ENCODE results near the gene WFS1. TPM values are rescaled to one million over a fixed set of nuclear protein-coding genes. Genes with fewer than 3 reads are reported as not detected.

Gene WFS1
- polyA plus RNA-seq, 1 of the 3 experiments (the other 2 are of a cell fraction), result 18.7 TPM

DNA sequence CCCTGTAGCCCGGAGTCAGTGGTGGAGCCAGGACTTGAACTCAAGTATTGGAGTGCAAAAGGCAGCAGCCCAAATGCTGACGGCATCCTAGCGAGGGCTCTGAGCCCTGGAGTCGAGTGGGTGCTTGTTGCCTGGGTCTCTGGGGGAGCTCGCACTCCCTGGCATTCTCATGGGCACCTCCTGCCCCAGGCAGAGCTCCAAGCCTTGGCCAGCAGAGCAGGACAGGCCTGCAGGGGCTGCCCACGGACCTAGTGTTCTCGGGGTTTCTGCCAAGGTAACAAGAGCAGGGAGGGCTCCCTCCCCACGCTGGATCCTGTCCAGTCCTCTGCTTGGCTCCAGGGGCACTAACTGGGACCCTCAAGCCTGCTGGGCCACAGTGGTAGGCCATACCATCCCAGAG is 17.6 kb upstream of the WFS1 start (continued):
- TF ChIP-seq FOXM1 (IDR thresholded peaks at IDR 0.05; ENCODE audit: low read depth) (no peak), FOSL2 (IDR thresholded peaks at IDR 0.05; ENCODE audit: borderline replicate concordance, low read depth) (no peak), RXRA (IDR thresholded peaks at IDR 0.05; ENCODE audit: borderline replicate concordance, low read depth) (no peak), RFX5 (IDR thresholded peaks at IDR 0.05; ENCODE audit: low read length) (no peak), JUND (IDR thresholded peaks at IDR 0.05) (no peak)

DNA sequence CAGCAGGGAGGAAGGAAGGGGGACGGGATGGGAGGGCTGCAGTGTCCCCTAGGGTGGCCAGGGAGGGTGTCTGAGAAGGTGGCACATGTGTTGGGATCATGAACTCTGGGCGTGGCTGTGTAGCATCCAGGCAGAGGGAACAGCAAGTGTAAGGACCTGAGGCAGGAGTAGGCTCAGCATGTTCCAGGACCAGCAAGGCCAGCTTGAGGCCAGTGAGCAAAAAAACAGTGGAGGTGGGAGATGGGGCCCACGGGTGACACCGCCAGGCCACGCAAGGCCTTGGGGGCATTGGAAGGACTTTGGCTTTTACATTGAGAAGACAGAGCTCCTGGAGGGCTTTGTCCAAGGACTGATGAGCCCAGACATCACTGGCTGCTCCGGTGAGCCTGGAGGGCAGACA is 16.5 kb upstream of the WFS1 start:
- H3F3A ChIP-seq (replicated peaks; ENCODE audit: insufficient read depth), result no peaks in the 10 kb centered on the region
- no peaks in the 10 kb centered on the region for H3K9me2 ChIP-seq
- no peaks in the 10 kb centered on the region; the same call in 1 of the 2 replicates for H3K27me3 ChIP-seq (ENCODE audit: insufficient read depth)
- no peak overlapping the region for H3K27ac ChIP-seq (ENCODE audit: low read depth in 2 of 2, low read length in 1 of 2)
- H4K20me1 ChIP-seq (ENCODE audit: insufficient read depth), result no peaks in the 10 kb centered on the region
- WGBS (ENCODE audit: low lambda C conversion rate), result 59% methylated on average over 5 of the region's 6 CpGs
- H3K4me2 ChIP-seq, result no peak overlapping the region
- H3K9ac ChIP-seq, result no peak overlapping the region
- no peaks in the 10 kb centered on the region for H3K79me2 ChIP-seq (ENCODE audit: insufficient read depth)
- TF ChIP-seq GABPA (IDR thresholded peaks at IDR 0.05; ENCODE audit: low read depth) (no peak), TAF1 (IDR thresholded peaks at IDR 0.05; ENCODE audit: borderline replicate concordance, low read depth, low read length) (no peak), RCOR1 (IDR thresholded peaks at IDR 0.05; ENCODE audit: low read length) (no peak), RAD21 (IDR thresholded peaks at IDR 0.05; ENCODE audit: low read length) (no peak), FOSL2 (IDR thresholded peaks at IDR 0.05; ENCODE audit: borderline replicate concordance, low read depth) (no peak), MEF2A (IDR thresholded peaks at IDR 0.05; ENCODE audit: borderline replicate concordance, low read depth) (no peak), POLR2AphosphoS5 (IDR thresholded peaks at IDR 0.05; ENCODE audit: low read depth, low read length) (no peak), SMC3 (IDR thresholded peaks at IDR 0.05; ENCODE audit: low read depth, low read length) (no peak)
- TF ChIP-seq, protein P1, sequence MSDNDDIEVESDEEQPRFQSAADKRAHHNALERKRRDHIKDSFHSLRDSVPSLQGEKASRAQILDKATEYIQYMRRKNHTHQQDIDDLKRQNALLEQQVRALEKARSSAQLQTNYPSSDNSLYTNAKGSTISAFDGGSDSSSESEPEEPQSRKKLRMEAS (IDR thresholded peaks at IDR 0.05; ENCODE audit: low read depth), result no peak
- H3K4me1 ChIP-seq (ENCODE audit: control insufficient read depth in 1 of 2, insufficient read depth in 2 of 2, low read depth in 1 of 2, low read length in 1 of 2), result peaks cover 0 to 10% of the 10 kb centered on the region in 2 experiments; a peak in 2 of 4 replicates
- H2AFZ ChIP-seq (ENCODE audit: low read depth), result no peak overlapping the region
- no peaks in the 10 kb centered on the region for H3K9me3 ChIP-seq
- ChIA-PET CTCF (interaction anchor here (0.6 to 37.6 kb wide), 9 partner anchors 13 to 294 kb away, joined by 3 to 1048 read pairs (median 4); partner anchors contain the start of gene WFS1), POLR2A (no interaction called here)
- no peak overlapping the region for H3K4me3 ChIP-seq (ENCODE audit: low read depth in 2 of 2, low read length in 1 of 2)
- H3K36me3 ChIP-seq (replicated peaks in 1 of 2; ENCODE audit: control insufficient read depth in 1 of 2, insufficient read depth in 2 of 2, low read length in 1 of 2), result no peaks in the 10 kb centered on the region
- DNase-seq, result no peak

DNA sequence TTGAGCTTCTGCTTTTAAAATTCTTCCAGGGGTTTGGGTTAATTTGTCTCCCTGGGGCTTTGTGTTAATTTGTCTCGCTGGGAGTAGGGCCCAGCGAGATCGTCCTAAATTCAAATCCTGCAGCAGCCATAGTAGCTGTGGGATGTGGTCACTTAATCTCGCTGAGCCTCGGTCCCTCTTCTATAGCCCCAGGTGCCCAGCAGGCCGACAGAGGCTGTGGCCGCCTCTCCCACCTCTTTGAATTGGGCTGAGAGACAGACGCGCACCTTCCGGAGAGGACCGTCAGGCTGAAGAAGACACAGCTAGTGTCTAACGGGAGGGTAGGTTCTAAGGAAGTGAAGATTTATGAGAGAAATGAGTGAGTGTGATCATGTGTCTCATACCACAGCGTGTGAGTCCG is 15.7 kb upstream of the WFS1 start:
- Histone ChIP-seq H2AFZ (ENCODE audit: low read depth) (no peak overlapping the region), H3K27ac (ENCODE audit: low read depth in 2 of 2, low read length in 1 of 2) (no peak overlapping the region), H3K79me2 (ENCODE audit: insufficient read depth) (no peaks in the 10 kb centered on the region), H3K9me3 (no peaks in the 10 kb centered on the region), H3K36me3 (replicated peaks in 1 of 2; ENCODE audit: control insufficient read depth in 1 of 2, insufficient read depth in 2 of 2, low read length in 1 of 2) (no peaks in the 10 kb centered on the region), H3F3A (replicated peaks; ENCODE audit: insufficient read depth) (no peaks in the 10 kb centered on the region), H3K4me2 (no peak overlapping the region), H4K20me1 (ENCODE audit: insufficient read depth) (no peaks in the 10 kb centered on the region), H3K4me1 (ENCODE audit: control insufficient read depth in 1 of 2, insufficient read depth in 2 of 2, low read depth in 1 of 2, low read length in 1 of 2) (peaks cover 0 to 4% of the 10 kb centered on the region in 2 experiments; a peak in 2 of 4 replicates), H3K27me3 (ENCODE audit: insufficient read depth) (no peaks in the 10 kb centered on the region; the same call in 1 of the 2 replicates), H3K9me2 (no peaks in the 10 kb centered on the region), H3K9ac (no peak overlapping the region), H3K4me3 (ENCODE audit: low read depth in 2 of 2, low read length in 1 of 2) (no peak overlapping the region)
- CTCF ChIA-PET, result interaction anchor here (1.1 to 37.6 kb wide), 7 partner anchors 12 to 294 kb away, joined by 3 to 1048 read pairs (median 13); partner anchors contain the start of gene WFS1
- 56% methylated on average over 14 of the region's 14 CpGs for WGBS (ENCODE audit: low lambda C conversion rate)
- POLR2A ChIA-PET, result no interaction called here
- no peak for DNase-seq
- TF ChIP-seq, protein P2, sequence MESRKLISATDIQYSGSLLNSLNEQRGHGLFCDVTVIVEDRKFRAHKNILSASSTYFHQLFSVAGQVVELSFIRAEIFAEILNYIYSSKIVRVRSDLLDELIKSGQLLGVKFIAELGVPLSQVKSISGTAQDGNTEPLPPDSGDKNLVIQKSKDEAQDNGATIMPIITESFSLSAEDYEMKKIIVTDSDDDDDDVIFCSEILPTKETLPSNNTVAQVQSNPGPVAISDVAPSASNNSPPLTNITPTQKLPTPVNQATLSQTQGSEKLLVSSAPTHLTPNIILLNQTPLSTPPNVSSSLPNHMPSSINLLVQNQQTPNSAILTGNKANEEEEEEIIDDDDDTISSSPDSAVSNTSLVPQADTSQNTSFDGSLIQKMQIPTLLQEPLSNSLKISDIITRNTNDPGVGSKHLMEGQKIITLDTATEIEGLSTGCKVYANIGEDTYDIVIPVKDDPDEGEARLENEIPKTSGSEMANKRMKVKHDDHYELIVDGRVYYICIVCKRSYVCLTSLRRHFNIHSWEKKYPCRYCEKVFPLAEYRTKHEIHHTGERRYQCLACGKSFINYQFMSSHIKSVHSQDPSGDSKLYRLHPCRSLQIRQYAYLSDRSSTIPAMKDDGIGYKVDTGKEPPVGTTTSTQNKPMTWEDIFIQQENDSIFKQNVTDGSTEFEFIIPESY (IDR thresholded peaks at IDR 0.05; ENCODE audit: borderline replicate concordance, low read depth), result no peak
- TF ChIP-seq SIN3A (IDR thresholded peaks at IDR 0.05; ENCODE audit: borderline replicate concordance, low read depth, low read length) (no peak), FOXM1 (IDR thresholded peaks at IDR 0.05; ENCODE audit: low read depth) (no peak), MXI1 (IDR thresholded peaks at IDR 0.05; ENCODE audit: low read depth, low read length) (no peak), JUND (IDR thresholded peaks at IDR 0.05) (no peak), POLR2AphosphoS5 (IDR thresholded peaks at IDR 0.05; ENCODE audit: low read depth, low read length) (no peak), MEF2A (IDR thresholded peaks at IDR 0.05; ENCODE audit: borderline replicate concordance, low read depth) (no peak)
- TF ChIP-seq, protein P3, sequence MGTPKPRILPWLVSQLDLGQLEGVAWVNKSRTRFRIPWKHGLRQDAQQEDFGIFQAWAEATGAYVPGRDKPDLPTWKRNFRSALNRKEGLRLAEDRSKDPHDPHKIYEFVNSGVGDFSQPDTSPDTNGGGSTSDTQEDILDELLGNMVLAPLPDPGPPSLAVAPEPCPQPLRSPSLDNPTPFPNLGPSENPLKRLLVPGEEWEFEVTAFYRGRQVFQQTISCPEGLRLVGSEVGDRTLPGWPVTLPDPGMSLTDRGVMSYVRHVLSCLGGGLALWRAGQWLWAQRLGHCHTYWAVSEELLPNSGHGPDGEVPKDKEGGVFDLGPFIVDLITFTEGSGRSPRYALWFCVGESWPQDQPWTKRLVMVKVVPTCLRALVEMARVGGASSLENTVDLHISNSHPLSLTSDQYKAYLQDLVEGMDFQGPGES (IDR thresholded peaks at IDR 0.05; ENCODE audit: low read depth, low read length), result no peak
- TF ChIP-seq, protein P4, sequence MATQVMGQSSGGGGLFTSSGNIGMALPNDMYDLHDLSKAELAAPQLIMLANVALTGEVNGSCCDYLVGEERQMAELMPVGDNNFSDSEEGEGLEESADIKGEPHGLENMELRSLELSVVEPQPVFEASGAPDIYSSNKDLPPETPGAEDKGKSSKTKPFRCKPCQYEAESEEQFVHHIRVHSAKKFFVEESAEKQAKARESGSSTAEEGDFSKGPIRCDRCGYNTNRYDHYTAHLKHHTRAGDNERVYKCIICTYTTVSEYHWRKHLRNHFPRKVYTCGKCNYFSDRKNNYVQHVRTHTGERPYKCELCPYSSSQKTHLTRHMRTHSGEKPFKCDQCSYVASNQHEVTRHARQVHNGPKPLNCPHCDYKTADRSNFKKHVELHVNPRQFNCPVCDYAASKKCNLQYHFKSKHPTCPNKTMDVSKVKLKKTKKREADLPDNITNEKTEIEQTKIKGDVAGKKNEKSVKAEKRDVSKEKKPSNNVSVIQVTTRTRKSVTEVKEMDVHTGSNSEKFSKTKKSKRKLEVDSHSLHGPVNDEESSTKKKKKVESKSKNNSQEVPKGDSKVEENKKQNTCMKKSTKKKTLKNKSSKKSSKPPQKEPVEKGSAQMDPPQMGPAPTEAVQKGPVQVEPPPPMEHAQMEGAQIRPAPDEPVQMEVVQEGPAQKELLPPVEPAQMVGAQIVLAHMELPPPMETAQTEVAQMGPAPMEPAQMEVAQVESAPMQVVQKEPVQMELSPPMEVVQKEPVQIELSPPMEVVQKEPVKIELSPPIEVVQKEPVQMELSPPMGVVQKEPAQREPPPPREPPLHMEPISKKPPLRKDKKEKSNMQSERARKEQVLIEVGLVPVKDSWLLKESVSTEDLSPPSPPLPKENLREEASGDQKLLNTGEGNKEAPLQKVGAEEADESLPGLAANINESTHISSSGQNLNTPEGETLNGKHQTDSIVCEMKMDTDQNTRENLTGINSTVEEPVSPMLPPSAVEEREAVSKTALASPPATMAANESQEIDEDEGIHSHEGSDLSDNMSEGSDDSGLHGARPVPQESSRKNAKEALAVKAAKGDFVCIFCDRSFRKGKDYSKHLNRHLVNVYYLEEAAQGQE (IDR thresholded peaks at IDR 0.05; ENCODE audit: low read depth, low read length), result no peak
